Sigmoid colon (tissue), 7 donors: Measurements from ENCODE around the gene NOL4L. TPM values are rescaled to one million over a fixed set of nuclear protein-coding genes. Genes with fewer than 3 reads are reported as not detected.

Experiments
- DNase-seq: peaks from one replicate; pipeline ENCODE4 v3.0.0-alpha.2; 2019
- H3K27ac ChIP-seq, 4 donors: fragments of 200-600 bp; sonication (generic); one replicate each; pipeline ENCODE4 v1.5.1; 2016 to 2019; ENCODE audit warnings: mild to moderate bottlenecking in 1 of 4
- H3K27me3 ChIP-seq, 3 donors: fragments of 200-600 bp; sonication (generic); one replicate each; pipeline ENCODE4 v1.5.1; 2019; ENCODE audit warnings: mild to moderate bottlenecking in 1 of 3
- H3K36me3 ChIP-seq, 4 donors: fragments of 200-600 bp; sonication (generic); one replicate each; pipeline ENCODE4 v1.5.1; 2016 to 2019
- H3K4me1 ChIP-seq, 4 donors: fragments of 200-600 bp; sonication (generic); one replicate each; pipeline ENCODE4 v1.5.1; 2017 to 2019
- H3K4me3 ChIP-seq, 4 donors: fragments of 200-600 bp; sonication (generic); one replicate each; pipeline ENCODE4 v1.5.1; 2017 to 2019; ENCODE audit warnings: mild to moderate bottlenecking in 2 of 4, moderate library complexity in 1 of 4
- H3K9me3 ChIP-seq, 4 donors: fragments of 200-600 bp in 3 of 4; sonication (generic) in 3 of 4; one replicate each; pipeline versions ENCODE4 v1.5.1 to v1.6.1; 2013 to 2019
- CTCF ChIP-seq, 4 experiments: fragments of 450-650 bp in 3 of 4; fragments of 200-600 bp in 1 of 4; IDR thresholded peaks; one replicate each; pipeline ENCODE4 v1.5.1; 2016 to 2019; ENCODE audit warnings: antibody characterized with exemption in 4 of 4, mild to moderate bottlenecking in 3 of 4, moderate library complexity in 2 of 4
- EP300 ChIP-seq, 4 donors: sonication (generic); formaldehyde crosslinking; IDR thresholded peaks; one replicate each; pipeline ENCODE4 v1.6.1; 2017; ENCODE audit warnings: antibody characterized with exemption in 4 of 4
- POLR2A ChIP-seq, 2 donors: fragments of 450-650 bp; IDR thresholded peaks; one replicate each; pipeline ENCODE4 v1.6.1; 2016; ENCODE audit warnings: antibody characterized with exemption in 2 of 2, mild to moderate bottlenecking in 2 of 2, moderate library complexity in 2 of 2
- POLR2AphosphoS5 ChIP-seq, 4 donors: sonication (generic); formaldehyde crosslinking; IDR thresholded peaks; one replicate each; pipeline ENCODE4 v1.6.1; 2017; ENCODE audit warnings: antibody characterized with exemption in 4 of 4
- WGBS, 2 donors: extraction: QIAGEN DNeasy Blood & Tissue Kit; methylation state at CpG; one replicate each; pipeline ENCODE4 v1.1.7; 2013; 5-methylcytosine and 5-hydroxymethylcytosine counted together
- intact Hi-C: fragments of 100-400 bp; cut with DNase I; formaldehyde crosslinking; loops from one replicate; pipeline ENCODE4 v1.15.1; 2023
- polyA plus RNA-seq, 3 donors: library from polyadenylated mRNA; stranded (reverse); fragments of 200-250 nt; gene quantifications; one replicate each; pipeline ENCODE4 v1.2.3, GENCODE V29; 2013
- total RNA-seq, 4 donors: library from RNA; depleted of rRNA; stranded (reverse); fragments of >200 nt; gene quantifications; one replicate each; pipeline ENCODE4 v1.1.0, GENCODE V29; 2016
- donor health status: healthy with polysubstance abuse.
- donor health status: Bipolar disorder and iron deficiency.
- donor health status: healthy.

Gene NOL4L
- total and polyA plus RNA-seq, 7 donors = 9.2 to 34.7 (median 16.8) TPM

- no peak for DNase-seq
- H3K4me3 ChIP-seq = no peak overlapping the region
- TF ChIP-seq CTCF (IDR thresholded peaks at IDR 0.05) (no peak), POLR2A (IDR thresholded peaks at IDR 0.05) (no peak), EP300 (IDR thresholded peaks at IDR 0.05) (no peak), POLR2AphosphoS5 (IDR thresholded peaks at IDR 0.05) (no peak)
- intact Hi-C loops = no loop called here
- no peaks in the 10 kb centered on the region for H3K4me1 ChIP-seq
- H3K36me3 ChIP-seq = no peaks in the 10 kb centered on the region
- no peaks in the 10 kb centered on the region for H3K9me3 ChIP-seq
- WGBS, 2 donors = 70 to 81% methylated on average over 19 of the region's 19 CpGs
- H3K27me3 ChIP-seq = no peaks in the 10 kb centered on the region
- no peak overlapping the region for H3K27ac ChIP-seq
These were observed 20.0 kb downstream of the NOL4L start for GRCh38 chr20:32564921-32565734.

- H3K36me3 ChIP-seq = no peaks in the 10 kb centered on the region
- H3K4me1 ChIP-seq = no peaks in the 10 kb centered on the region
- H3K27ac ChIP-seq = no peak overlapping the region
- no peak for DNase-seq
- no peak overlapping the region for H3K4me3 ChIP-seq
- no peaks in the 10 kb centered on the region for H3K27me3 ChIP-seq
- TF ChIP-seq EP300 (IDR thresholded peaks at IDR 0.05) = no peak
- no peak for TF ChIP-seq POLR2A (IDR thresholded peaks at IDR 0.05)
- no peak for TF ChIP-seq CTCF (IDR thresholded peaks at IDR 0.05)
- TF ChIP-seq POLR2AphosphoS5 (IDR thresholded peaks at IDR 0.05) = no peak
- H3K9me3 ChIP-seq = no peaks in the 10 kb centered on the region
- intact Hi-C loops = no loop called here
- WGBS, 2 donors = 86 to 88% methylated on average over 6 of the region's 6 CpGs
These were observed 20.7 kb downstream of the NOL4L start for GRCh38 chr20:32564440-32564839.

GRCh38 chr20:32563311-32564272, 21.5 kb downstream of the NOL4L start:
- intact Hi-C loops = no loop called here
- 76 to 91% methylated on average over 25 of the region's 25 CpGs for WGBS, 2 donors
- Histone ChIP-seq H3K9me3 (no peaks in the 10 kb centered on the region), H3K27me3 (no peaks in the 10 kb centered on the region), H3K27ac (no peak overlapping the region), H3K4me3 (no peak overlapping the region), H3K4me1 (no peaks in the 10 kb centered on the region), H3K36me3 (no peaks in the 10 kb centered on the region)
- no peak for DNase-seq
- TF ChIP-seq CTCF (IDR thresholded peaks at IDR 0.05) = no peak
- no peak for TF ChIP-seq POLR2A (IDR thresholded peaks at IDR 0.05)
- TF ChIP-seq EP300 (IDR thresholded peaks at IDR 0.05) = no peak
- TF ChIP-seq POLR2AphosphoS5 (IDR thresholded peaks at IDR 0.05) = no peak

GRCh38 chr20:32562495-32562911, 22.6 kb downstream of the NOL4L start:
- Histone ChIP-seq H3K4me3 (no peak overlapping the region), H3K27me3 (no peaks in the 10 kb centered on the region), H3K4me1 (no peaks in the 10 kb centered on the region), H3K9me3 (no peaks in the 10 kb centered on the region), H3K27ac (no peak overlapping the region), H3K36me3 (no peaks in the 10 kb centered on the region)
- TF ChIP-seq CTCF (IDR thresholded peaks at IDR 0.05) = no peak
- no peak for TF ChIP-seq EP300 (IDR thresholded peaks at IDR 0.05)
- no peak for TF ChIP-seq POLR2AphosphoS5 (IDR thresholded peaks at IDR 0.05)
- no peak for TF ChIP-seq POLR2A (IDR thresholded peaks at IDR 0.05)
- intact Hi-C loops = no loop called here
- 37 to 65% methylated on average over 5 of the region's 5 CpGs for WGBS, 2 donors
- DNase-seq = no peak
